Iris pigment epithelial cell (primary cell): ENCODE results near the gene CBX7.

Source experiments
- DNase-seq: peaks from one replicate; pipeline ENCODE4 v3.0.0-alpha.2; 2011; ENCODE audit warnings: low read depth

CBX7 gene

DNA sequence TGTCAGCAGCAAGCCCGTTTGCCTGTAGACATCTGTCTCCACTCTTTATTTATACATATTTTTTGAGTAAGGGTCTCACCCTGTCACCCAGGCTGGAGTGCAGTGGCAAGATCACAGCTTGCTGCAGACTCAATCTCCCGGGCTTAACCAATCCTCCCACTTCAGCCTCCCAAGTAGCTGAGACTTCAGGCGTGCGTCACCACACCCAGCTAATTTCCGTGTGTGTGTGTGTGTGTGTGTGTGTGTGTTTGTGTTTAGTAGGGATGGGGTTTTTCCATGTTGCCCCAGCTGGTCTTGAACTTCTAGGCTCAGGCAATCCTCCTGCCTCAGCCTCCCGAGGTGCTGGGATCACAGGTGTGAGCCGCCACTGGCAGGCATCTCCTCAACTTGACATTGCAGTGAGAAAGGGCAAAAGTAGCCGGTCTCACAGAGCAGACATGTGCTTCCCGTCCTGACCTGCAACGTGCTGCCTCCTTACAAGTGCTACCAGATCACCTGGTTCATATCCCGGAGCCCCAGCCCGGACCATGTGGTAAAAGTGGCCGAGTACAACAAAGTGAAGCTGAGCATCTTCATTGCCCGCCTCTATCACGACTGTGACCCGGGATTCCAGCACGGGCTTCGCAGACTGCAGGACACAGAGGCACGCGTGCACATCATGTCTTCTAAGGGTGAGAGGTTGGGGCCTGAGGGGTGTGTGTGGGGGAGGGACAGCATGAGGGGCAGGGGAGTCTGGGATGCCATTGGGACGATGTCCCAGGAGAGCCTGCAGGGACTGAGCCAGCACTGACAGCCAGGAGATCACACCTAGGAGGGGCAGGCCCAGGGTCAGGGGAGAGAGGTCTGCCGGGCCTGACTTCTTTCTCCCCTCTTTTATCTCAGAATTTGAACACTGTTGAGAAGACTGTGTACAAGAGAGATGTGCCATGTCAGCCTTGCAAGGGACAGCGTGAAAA is 61.1 kb downstream of the CBX7 start:
- no peak for DNase-seq

GRCh38 chr22:39090426-39091064 is 61.9 kb downstream of the CBX7 start:
- no peak for DNase-seq

DNA sequence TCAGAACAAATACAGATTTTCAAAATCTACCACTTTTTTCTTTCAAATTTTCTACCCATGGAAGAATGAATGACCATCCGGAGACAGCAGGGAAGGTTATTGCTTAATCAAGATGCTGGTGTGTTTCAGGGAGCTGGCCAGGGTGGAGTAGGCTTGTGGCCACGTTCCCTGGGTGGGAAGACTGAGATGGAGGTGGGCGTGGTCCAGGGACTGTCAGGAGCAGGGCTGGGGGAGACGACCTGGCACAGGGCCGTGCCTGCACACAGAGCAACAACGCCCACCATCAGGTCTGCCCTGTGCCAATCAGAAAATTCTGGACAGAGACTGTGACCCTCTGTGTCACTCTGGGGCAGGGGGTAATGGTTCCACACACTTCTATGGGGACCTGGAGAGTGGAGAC is 62.6 kb downstream of the CBX7 start:
- no peak for DNase-seq

GRCh38 chr22:39088685-39089032 is 63.8 kb downstream of the CBX7 start:
- no peak for DNase-seq

GRCh38 chr22:39087881-39088684 is 64.4 kb downstream of the CBX7 start:
- DNase-seq = no peak

GRCh38 chr22:39087098-39087497 is 65.4 kb downstream of the CBX7 start:
- no peak for DNase-seq

- no peak for DNase-seq
Observed at GRCh38 chr22:39084666-39085065, 67.8 kb downstream of the CBX7 start.

- no peak for DNase-seq
Observed at GRCh38 chr22:39083212-39084165, 69.0 kb downstream of the CBX7 start.

DNA sequence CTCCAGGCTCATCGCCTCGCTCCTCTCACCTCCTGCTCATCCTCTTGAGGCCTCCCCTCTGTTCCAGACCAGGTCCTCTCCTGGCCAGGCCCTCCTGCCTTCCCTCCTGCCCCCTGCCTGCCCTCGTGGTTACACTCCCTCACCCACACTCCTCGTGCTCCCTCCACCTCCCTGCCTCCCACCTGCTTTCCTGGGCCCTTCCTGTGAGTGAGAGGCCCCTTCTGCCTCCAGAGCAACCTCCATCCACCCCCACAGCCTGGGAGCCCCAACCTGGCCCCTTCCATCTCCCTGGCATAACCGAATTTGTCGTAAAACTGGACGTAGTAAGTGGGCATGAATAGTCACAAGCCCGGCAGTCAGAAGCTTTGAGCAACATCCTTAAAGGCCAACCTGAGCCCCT is 70.9 kb downstream of the CBX7 start:
- no peak for DNase-seq

DNA sequence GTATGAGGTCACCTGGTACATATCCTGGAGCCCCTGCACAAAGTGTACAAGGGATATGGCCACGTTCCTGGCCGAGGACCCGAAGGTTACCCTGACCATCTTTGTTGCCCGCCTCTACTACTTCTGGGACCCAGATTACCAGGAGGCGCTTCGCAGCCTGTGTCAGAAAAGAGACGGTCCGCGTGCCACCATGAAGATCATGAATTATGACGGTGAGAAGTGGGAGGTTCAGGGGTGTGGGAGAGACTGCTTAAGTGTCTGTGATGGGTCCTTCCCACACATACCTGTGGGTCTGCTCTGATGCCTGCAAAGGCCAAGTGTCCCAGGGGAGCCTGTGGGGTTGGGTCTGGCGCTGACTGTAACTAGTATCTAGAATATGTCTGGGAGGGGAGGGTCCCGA is 71.5 kb downstream of the CBX7 start:
- DNase-seq = no peak
